Erythroblast (primary cell): Measurements from ENCODE around the gene FRG2.
"Not testable (repeated sequence)": the region's sequence is repeated elsewhere in the genome, so short reads cannot be mapped to it uniquely, and the experiment has no call there.

Experiments
- DNase-seq, 2 experiments: peaks; one replicate each; lab custom pipeline; 2025; lab: John Stamatoyannopoulos, UW
- GATA1 ChIP-seq: IDR thresholded peaks from 2 replicates; pipeline ENCODE4 v1.6.1; 2011; ENCODE audit warnings: low read depth, mild to moderate bottlenecking, control low read depth, low read length, moderate library complexity
- POLR2A ChIP-seq: IDR thresholded peaks from 2 replicates; pipeline ENCODE4 v1.6.1; 2011; ENCODE audit warnings: mild to moderate bottlenecking, low read length

FRG2 gene

DNA sequence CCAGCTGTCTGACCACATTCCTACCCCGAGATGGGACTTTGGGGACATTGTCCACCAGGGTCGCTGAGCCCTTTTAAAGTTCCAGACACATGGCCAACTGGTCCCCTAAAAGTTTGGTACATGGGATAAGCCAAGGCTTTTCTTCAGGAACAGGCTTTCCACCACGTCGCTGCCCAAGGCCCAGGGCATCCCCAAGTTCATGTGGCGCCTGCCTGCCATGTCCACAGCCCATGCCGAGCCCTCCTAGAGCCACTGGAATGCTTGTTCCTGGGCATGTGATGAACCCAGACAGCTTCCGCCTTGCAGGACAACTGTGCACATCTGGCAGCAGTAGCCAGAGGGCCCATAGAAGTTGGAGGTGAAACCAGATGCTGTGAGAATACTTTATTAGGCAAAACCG lies 45.1 kb downstream of the FRG2 start:
- no peak for DNase-seq
- TF ChIP-seq POLR2A (no peak), GATA1 (no peak)

DNA sequence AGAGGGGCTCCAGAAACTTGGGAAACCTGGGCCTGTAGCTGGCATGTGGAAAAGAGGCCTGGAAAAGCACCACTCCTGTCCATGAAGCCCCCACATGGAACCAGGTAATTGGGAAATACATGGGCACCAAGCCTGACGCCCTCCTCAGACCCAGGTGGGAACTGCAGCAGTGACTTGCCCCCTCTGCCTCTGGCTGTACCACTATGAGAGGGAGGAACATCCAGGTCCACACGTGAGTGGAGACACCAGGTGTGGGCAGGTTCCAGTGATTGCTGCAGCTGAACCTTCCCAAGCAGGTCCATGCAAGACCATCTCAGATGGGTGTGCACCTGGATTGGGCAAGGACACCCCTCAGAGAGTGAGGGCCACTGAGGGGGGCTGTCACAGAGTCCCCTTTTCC lies 46.8 kb downstream of the FRG2 start:
- DNase-seq, result not testable (repeated sequence)

DNA sequence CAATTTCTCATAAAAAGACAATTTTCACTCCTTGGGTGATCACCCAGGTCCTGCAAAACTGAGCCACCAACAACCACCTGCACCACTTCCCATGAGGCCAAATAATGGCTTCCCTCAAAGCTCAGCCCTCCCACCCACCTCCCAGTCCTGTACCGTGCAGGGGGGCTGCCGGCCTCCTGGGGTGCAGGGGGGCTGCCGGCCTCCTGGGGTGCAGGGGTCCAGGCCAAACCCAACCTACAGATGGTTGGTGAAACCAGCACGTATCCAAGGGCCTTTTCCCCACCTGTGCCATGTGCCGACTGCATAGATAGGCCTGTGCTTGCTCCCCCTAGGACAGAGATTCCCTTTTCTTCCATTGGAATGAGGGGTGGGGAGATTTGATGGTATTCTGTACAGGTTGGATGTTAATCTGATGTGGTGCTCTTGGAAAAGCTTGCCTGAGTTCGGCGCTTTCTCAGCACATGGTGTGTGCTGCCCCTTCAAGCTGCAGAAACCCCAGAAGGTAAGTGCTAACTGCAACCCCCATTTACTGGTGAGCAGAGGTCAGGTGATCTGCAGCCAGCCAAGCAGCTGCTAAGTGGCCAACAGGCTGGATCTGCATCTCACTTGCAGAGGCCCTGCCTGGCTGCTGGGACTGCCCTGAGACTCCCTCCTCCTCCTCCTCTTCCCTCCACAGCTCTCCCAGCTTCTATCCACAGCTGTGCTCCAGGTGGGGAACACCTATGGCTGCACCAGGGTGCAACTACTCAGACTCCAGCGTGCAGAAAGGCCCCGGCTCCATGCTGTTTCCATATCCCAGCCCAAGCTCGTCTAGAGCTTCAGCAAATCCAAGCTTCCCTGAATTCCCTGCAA lies 47.6 kb downstream of the FRG2 start:
- TF ChIP-seq POLR2A (no peak), GATA1 (no peak)
- no peak for DNase-seq
